HG03135 (cell line): ENCODE results near the gene HDAC4.

ENCODE experiments used
- ATAC-seq: cut with Tn5 transposase; IDR thresholded peaks from one replicate; pipeline ENCODE4 v1.9.1; 2021; ENCODE audit warnings: mild to moderate bottlenecking, moderate library complexity; ENCODE audit not compliant: unreplicated experiment

HDAC4 gene

DNA sequence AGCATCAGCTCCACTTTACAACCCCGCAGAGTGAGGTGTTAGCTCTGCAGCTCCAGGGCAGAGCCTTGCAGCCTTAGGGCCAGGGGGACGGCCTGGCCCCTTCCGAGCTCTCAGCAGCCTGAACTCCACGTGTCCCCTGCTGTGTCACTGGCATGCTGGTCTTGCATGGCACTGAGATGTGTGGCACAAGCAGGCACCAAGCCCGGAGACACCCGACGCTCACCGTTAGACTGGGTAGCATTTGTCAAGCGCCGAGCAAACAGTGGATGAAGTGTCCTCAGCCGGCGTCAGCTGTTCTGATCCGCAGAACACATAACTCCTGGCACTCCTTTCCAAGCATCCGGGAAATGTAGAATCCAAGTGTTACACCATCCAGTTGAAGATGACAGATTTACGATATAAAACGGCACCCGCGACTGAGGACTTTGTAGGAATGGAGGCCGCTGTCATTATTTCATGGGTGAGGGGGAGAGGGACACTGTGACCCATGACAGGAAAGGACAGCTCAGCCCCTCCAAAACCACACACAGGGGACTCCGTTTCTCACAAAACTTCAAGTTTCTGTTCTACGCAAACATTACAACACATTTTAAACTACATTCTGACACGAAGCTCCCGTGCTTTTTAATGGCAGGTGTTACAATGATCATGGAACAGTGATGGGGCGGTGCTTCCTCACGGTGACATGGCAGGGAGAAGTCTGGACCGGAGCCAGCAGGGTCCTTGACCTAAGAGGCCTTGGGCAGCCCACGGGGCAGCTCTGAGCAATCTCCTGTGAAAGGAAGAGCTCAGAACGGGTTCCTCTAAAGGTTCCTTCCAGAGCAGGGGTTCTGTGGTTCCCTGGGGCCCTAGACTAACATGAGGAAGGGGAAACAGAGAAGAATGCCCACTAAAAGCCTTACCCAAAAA is 89.4 kb downstream of the HDAC4 start:
- no peak for ATAC-seq

GRCh38 chr2:239310401-239311061 is 90.3 kb downstream of the HDAC4 start:
- no peak for ATAC-seq

- ATAC-seq, result no peak
Observed at GRCh38 chr2:239309398-239310245, 91.2 kb downstream of the HDAC4 start.

- ATAC-seq, result no peak
Observed at GRCh38 chr2:239308661-239309397, 92.0 kb downstream of the HDAC4 start.

GRCh38 chr2:239307921-239308613 is 92.8 kb downstream of the HDAC4 start:
- ATAC-seq, result no peak

DNA sequence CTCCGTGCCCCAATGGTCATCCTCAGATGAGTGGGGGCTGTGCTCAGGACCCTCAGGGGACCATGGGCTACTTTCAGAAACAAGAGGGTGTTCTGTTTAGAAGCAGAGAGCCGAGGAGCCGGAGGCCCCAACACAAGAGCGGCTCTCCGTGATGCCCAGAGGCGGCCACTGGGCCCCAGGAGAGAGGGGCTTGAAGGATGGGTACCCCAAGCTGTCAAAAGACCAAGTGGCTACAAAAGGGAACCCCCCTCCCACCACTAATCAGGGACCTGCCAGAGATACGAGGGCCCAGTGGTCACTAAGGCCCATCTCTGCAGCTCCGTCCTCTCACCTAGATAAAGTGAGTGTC is 93.6 kb downstream of the HDAC4 start:
- ATAC-seq, result no peak

DNA sequence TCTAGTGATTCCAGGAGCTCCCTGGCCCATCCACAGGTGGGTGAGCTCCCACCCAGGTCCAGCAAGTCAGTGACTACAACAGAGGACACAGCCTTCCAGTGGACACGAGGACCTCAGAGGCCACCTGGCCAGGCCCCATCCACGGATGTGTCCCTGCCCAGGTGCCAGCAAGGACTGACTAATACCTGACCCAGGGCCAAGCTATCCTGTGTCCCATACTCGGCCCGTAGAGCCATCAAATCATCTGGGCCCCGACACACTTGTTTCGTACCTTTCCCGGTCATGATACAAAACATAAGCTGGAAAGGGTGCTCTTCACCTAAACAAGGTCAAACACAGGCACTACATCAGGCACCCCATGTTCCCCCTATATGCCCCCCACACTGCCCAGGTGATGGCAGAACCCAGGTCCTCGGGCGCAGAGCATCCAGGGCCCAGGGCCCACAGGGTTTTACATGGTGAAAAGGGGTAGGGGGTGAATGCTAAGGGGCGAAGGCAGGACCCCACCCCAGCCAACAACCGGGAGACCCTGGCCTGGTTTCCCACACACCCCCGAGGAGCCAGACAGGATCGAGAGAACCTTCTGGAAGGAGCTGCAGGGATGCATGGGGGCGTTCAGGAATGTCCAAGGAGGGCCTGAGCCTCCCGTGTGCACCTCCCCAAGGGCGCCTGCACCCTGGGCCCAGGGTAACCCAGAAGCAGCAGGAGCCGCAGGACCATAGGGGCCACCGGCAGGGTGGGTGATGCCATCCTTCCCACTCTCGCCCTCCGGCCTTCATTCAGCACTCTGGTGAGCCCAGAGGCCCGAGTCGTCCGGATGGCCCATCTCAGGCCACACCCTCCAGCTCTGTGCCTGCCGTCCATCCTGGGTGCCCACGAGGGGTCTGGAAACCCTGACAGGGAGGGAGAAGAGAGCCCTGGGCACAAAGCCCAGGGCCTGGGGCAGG is 94.3 kb downstream of the HDAC4 start:
- no peak for ATAC-seq

GRCh38 chr2:239305771-239306170 is 95.0 kb downstream of the HDAC4 start:
- no peak for ATAC-seq

GRCh38 chr2:239305222-239305575 is 95.6 kb downstream of the HDAC4 start:
- ATAC-seq, result no peak

DNA sequence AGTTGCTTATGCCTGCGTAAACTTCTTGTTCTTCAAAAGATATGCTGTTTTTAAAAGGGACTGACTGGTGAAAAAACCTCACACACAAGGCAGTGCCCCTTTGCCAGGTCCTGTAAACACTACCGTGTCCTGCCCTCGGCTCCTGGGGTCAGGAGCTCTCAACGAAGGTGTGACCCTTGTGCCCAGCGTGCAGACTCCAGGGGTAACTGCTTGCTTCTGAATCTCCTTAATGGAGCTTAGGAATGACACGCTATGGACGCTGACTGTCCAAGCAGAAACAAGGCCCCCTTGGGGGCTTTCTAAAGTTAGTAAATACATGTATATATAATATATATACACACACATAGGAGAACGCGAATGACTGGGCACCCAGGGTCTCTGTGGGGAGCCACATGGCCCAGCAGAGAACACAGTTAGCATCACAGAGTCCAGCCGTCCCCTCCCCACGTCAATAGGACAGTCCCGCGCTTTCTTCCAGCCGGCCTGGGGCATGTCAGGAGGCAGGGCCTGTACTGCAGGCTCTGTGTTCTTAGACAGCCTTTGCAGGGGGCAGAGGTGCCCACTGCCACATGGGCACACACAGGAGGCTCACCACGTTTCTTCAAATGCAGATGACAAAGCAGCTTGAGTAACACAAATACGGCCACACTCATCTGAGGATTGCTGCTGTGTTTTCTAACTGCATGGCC is 96.1 kb downstream of the HDAC4 start:
- no peak for ATAC-seq

GRCh38 chr2:239303711-239304532 is 96.9 kb downstream of the HDAC4 start:
- ATAC-seq, result peak; percentile 60

DNA sequence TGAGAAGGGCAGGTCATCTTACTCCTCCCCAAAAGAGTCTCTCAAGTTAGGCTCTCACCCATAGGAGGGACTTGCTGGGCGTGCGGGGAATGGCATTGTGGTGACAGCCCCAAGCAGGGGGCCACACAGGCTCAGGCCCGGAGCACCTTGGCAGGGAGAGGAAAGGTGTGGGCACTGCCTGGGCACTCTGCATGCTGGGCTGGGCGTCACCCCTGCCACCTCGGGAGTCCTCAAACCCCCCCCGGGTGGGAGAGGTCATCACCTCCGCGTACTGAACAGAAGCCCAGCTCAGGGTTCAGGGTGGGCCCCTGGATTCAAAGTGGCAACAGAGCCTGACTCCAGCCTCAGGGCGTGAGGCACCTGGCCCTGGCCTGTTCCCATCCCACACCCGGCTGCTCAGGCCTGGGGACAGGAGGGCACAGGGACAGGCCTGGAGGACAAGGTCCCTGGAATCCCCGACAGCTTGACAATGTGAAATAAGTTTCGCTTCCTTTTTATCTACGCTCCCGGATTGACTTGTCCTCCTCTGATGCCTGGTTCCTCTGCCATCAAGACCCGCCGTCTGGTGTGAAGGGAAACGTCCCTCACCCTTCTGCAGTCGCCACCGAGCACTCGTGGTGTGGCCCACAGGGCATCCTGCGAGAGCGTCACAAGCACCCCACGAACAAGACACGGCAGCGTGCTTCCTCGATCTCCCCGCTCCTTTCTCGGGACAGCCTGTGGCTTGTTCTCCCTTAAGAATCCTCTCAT is 97.8 kb downstream of the HDAC4 start:
- no peak for ATAC-seq

GRCh38 chr2:239302083-239302807 is 98.6 kb downstream of the HDAC4 start:
- ATAC-seq, result no peak

DNA sequence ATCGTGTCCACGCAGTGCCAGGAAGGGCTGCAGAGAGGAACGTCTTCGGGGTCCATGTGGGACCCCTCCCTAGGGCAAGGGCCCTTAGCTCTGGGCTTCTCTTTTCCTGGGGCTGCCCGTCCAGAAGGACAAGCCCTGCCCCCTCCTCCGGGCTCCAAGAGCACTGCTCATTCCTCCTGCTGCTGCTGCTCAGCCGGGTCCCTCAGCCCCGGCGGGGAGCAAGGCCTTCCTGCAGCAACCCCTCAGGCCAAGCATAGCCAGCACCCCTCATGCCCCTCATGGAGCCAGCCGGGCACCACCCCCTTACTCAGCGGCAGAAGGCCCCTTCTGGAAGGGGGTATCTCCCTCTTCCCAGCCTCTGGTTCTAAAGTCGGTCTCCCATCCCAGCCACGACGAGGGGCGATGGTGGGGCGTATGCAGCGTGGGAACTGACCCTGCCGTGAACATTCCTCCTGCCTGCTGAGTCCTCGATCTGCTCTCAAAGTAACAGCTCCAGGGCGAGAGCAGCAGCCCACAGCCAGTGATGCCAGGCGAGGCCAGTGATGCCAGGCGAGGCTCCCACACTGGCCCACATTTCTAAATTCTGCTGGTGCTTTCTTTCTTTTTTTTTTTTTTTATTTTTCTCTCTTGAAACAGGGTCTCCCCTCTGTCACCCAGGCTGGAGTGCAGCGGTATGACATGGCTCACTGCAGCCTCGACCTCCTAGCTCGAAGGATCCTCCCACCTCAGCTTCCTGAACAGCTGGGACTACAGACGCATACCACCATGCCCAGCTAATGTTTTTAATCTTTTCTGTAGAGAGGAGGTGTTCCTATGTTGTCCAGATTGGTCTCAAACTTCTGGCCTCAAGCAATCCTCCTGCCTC is 99.7 kb downstream of the HDAC4 start:
- ATAC-seq, result no peak

- ATAC-seq, result no peak
Observed at GRCh38 chr2:239300242-239300641, 100.6 kb downstream of the HDAC4 start.
